Measurements from ENCODE around the gene COCH. TPM values are rescaled to one million over a fixed set of nuclear protein-coding genes. Genes with fewer than 3 reads are reported as not detected.
"Not testable (repeated sequence)": the region's sequence is repeated elsewhere in the genome, so short reads cannot be mapped to it uniquely, and the experiment has no call there.

Gene COCH
- total RNA-seq, 2 donors from 2014 or later, result 0.14 to 1.3 TPM

GRCh38 chr14:30921305-30921704 lies 46.9 kb downstream of the COCH start:
- Mint-ChIP-seq H3K36me3 (no peaks in the 10 kb centered on the region), H3K4me3 (no peak overlapping the region), H3K27ac (peak overlapping the region in 1 of 2 donors; percentile 66), H3K4me1 (ENCODE audit: low read depth in 2 of 2) (peaks cover 6 to 8% of the 10 kb centered on the region in 2 donors), H3K27me3 (no peaks in the 10 kb centered on the region), H3K9me3 (no peaks in the 10 kb centered on the region)
- ATAC-seq (no peak), DNase-seq (ENCODE audit: low spot score) (no peak)

GRCh38 chr14:30921788-30922187 lies 47.4 kb downstream of the COCH start:
- peaks cover 6 to 8% of the 10 kb centered on the region in 2 donors for H3K4me1 Mint-ChIP-seq (ENCODE audit: low read depth in 2 of 2)
- no peaks in the 10 kb centered on the region for H3K9me3 Mint-ChIP-seq
- H3K27ac Mint-ChIP-seq, result no peak overlapping the region
- DNase-seq (ENCODE audit: low spot score), result no peak
- H3K27me3 Mint-ChIP-seq, result no peaks in the 10 kb centered on the region
- H3K36me3 Mint-ChIP-seq, result no peaks in the 10 kb centered on the region
- ATAC-seq, result no peak
- H3K4me3 Mint-ChIP-seq, result no peak overlapping the region

DNA sequence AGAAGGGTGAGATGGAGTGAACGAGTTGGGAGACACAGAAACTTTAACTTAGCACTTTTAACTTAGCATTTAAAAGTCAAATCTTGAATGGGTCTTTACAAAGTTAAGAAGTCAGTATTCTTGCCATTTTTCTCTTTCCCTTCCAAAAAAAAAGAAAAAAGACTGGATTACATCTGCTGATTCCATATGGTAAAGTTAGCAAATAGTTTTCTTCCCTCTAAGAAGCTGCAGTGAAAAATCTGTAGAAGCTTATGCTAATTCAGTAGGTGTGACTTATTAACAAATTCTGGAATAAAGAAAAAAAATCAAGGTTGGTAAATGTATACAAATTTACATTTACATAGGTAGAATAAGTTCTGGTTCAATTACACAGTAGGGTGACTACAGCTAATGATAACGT lies 50.9 kb downstream of the COCH start:
- Mint-ChIP-seq H3K9me3 (no peaks in the 10 kb centered on the region), H3K4me3 (no peak overlapping the region), H3K36me3 (no peaks in the 10 kb centered on the region), H3K27me3 (no peaks in the 10 kb centered on the region), H3K4me1 (ENCODE audit: low read depth in 2 of 2) (peaks cover 15 to 22% of the 10 kb centered on the region in 2 donors), H3K27ac (no peak overlapping the region)
- DNase-seq (ENCODE audit: low spot score) (no peak), ATAC-seq (no peak)

GRCh38 chr14:30928462-30928861 lies 54.1 kb downstream of the COCH start:
- Mint-ChIP-seq H3K27ac (no peak overlapping the region), H3K36me3 (no peaks in the 10 kb centered on the region), H3K9me3 (no peaks in the 10 kb centered on the region), H3K4me1 (ENCODE audit: low read depth in 2 of 2) (peaks cover 12 to 14% of the 10 kb centered on the region in 2 donors), H3K4me3 (no peak overlapping the region), H3K27me3 (no peaks in the 10 kb centered on the region)
- ATAC-seq, result no peak
- DNase-seq (ENCODE audit: low spot score), result no peak

DNA sequence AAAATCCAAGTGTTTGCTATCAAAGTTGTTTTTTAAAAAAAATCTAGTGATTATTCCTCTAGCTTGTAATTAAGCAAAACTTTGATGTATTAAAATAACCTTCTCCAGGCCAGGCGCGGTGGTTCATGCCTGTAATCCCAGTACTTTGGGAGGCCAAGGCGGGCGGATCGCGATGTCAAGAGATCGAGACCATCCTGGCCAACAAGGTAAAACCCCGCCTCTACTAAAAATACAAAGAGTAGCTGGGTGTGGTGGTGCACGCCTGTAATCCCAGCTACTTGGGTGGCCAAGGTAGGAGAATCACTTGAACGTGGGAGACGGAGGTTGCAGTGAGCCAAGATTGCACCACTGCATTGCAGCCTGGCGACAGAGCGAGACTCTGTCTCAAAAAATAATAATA lies 59.6 kb downstream of the COCH start:
- H3K4me3 Mint-ChIP-seq; H3K4me1 Mint-ChIP-seq (ENCODE audit: low read depth in 2 of 2); H3K27me3 Mint-ChIP-seq; ATAC-seq; H3K9me3 Mint-ChIP-seq; DNase-seq (ENCODE audit: low spot score); H3K27ac Mint-ChIP-seq: not testable (repeated sequence)
- peaks cover 14% of the 10 kb centered on the region for H3K36me3 Mint-ChIP-seq

- no peaks in the 10 kb centered on the region for H3K9me3 Mint-ChIP-seq
- no peaks in the 10 kb centered on the region for H3K27me3 Mint-ChIP-seq
- no peak overlapping the region for H3K27ac Mint-ChIP-seq
- no peak overlapping the region for H3K4me3 Mint-ChIP-seq
- peaks cover 14% of the 10 kb centered on the region for H3K36me3 Mint-ChIP-seq
- no peak for ATAC-seq
- peaks cover 1 to 4% of the 10 kb centered on the region in 2 donors for H3K4me1 Mint-ChIP-seq (ENCODE audit: low read depth in 2 of 2)
- DNase-seq (ENCODE audit: low spot score), result no peak
These were observed 61.1 kb downstream of the COCH start for GRCh38 chr14:30935445-30935844.

DNA sequence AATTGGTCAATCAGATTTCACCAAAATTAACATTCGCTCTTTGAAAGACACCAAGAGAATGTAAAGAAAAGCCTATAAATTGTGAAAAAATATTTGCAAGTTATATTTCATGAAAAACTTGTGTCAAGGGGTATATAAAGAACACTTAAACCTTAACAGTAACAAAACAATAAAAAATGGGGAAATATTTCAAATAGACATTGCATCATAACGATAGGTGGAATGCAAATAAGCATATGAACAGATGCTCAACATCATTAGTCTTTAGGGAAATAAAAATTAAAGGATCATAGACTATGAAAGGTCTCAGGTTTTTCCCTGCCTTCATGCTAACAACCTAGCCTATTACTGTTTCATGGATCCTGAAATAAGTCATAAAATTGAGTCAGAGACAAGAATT lies 64.3 kb downstream of the COCH start:
- Mint-ChIP-seq H3K4me3 (no peak overlapping the region), H3K36me3 (peaks cover 14% of the 10 kb centered on the region), H3K9me3 (no peaks in the 10 kb centered on the region), H3K27me3 (no peaks in the 10 kb centered on the region), H3K4me1 (ENCODE audit: low read depth in 2 of 2) (peaks cover 5 to 13% of the 10 kb centered on the region in 2 donors), H3K27ac (no peak overlapping the region)
- DNase-seq (ENCODE audit: low spot score) (no peak), ATAC-seq (no peak)

Other genes with a start within 250 kb of the COCH start
- 10 to 100 TPM in 1 of 2 donors, 1 to 10 TPM in 1; 7.8 to 10.6 TPM for gene AP4S1, start 151.1 kb downstream of the COCH start, total RNA-seq
- 10 to 100 TPM; 20.3 to 35.7 TPM for gene STRN3, start 151.8 kb downstream of the COCH start, total RNA-seq

Data from natural killer cell treated with Interleukin-12 subunit alpha and Interleukin-12 subunit beta and Interleukin-15 and Interleukin-18, amount 100 ng/mL, for 72 hours (primary cell).